HG03097 (cell line): ENCODE data around the gene GLE1.
"Not testable (repeated sequence)": the region's sequence is repeated elsewhere in the genome, so short reads cannot be mapped to it uniquely, and the experiment has no call there.

Source experiments
- ATAC-seq: cut with Tn5 transposase; IDR thresholded peaks from one replicate; pipeline ENCODE4 v1.9.1; 2021; ENCODE audit not compliant: unreplicated experiment, low FRiP score

The GLE1 gene

GRCh38 chr9:128551657-128552152 lies 47.2 kb downstream of the GLE1 start:
- ATAC-seq = peak; percentile 21

GRCh38 chr9:128552153-128552743 lies 47.7 kb downstream of the GLE1 start, which contains the start of gene SPTAN1:
SPTAN1 (plus strand) TSS chr9:128552587; CDS start chr9:128566741, 14,154 bp downstream.
- ATAC-seq = peak; percentile 75

DNA sequence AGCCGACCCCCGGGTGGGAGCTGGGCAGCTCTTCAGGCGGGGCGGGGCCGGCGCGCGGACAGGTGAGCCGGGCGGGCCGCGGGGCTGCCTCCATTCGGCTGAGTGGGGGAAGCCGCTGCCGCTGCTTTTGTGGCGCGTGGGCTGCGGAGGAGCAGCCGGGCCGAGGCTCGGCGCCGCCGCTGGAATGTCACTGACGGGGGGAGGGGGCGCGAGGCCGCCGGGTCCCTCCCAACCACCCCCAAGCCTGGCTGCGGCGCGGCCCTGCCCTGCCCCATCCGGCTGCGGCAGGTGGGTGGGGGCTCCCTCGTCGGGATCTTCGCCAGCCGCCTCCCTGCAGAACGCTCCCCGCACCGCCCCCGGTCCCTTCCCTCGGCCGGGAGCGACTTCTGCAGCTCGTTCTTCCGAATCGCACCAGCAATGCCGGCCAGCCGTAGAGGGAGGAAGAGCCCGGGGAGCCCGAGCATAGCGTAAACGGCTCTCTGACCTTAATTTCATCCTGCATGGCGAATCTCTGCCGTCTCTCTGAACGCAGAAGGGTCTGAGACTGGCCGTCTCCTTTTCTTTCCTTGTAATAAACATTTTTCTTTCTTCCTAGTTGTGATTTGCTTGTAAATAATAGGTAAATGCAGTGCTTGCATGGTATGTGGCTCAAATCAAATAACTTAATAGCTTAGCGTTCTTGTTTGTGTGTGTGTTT lies 48.4 kb downstream of the GLE1 start:
- ATAC-seq = peak; percentile 35

GRCh38 chr9:128553728-128554127 lies 49.2 kb downstream of the GLE1 start:
- no peak for ATAC-seq

GRCh38 chr9:128554155-128554862 lies 49.8 kb downstream of the GLE1 start:
- ATAC-seq = no peak

GRCh38 chr9:128555180-128555721 lies 50.7 kb downstream of the GLE1 start:
- ATAC-seq = no peak

DNA sequence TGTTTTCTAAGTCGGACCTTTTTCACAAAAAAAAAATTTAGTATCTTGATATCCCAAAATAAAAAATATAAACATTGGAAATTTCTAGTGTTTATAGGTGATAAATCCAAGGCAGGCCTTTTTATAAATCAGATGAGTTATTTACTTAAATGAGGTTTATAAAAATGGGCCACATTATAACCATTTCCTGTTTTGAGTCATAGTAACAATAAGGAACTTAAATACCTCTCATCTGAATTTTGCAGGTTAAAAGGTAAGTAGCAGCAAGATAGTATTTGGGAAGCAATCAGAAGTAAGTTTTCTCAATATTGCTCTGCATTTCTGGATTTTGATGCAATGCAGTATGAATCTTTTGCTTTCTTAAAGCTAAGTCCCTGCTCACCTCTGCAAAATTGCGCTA lies 51.8 kb downstream of the GLE1 start:
- ATAC-seq = no peak

DNA sequence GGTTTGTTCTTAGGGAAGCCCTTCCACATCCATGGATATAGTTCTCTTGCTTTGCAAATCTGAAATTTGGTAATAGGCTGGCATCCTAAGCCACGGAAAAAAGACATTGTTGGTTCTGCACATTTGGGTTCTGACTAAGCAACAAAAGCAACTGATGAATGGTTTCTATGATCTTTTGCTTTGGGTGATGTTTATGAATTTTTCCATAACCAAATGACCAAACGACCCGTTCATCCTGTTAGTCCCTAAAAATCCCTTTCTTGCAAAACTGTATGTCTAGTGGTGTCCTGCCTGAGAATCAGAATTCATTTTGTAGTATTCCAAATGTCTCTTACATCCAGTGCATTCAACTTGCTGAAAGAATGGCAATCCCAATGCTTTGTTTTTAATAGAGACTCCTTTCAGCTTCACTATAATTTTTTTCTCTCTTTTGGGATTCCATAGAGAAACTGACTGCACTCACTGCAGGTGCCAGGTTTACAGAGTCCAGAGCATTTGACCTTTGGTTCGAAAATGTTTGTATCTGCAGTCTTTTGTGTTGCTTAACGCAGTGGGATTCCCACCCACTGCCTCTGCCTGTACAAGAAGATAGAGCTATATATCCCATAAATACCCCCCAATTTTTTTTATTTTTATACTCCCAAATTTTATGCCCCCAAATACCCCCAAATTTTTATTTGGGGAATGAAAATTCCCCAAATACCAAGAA lies 52.6 kb downstream of the GLE1 start:
- no peak for ATAC-seq

DNA sequence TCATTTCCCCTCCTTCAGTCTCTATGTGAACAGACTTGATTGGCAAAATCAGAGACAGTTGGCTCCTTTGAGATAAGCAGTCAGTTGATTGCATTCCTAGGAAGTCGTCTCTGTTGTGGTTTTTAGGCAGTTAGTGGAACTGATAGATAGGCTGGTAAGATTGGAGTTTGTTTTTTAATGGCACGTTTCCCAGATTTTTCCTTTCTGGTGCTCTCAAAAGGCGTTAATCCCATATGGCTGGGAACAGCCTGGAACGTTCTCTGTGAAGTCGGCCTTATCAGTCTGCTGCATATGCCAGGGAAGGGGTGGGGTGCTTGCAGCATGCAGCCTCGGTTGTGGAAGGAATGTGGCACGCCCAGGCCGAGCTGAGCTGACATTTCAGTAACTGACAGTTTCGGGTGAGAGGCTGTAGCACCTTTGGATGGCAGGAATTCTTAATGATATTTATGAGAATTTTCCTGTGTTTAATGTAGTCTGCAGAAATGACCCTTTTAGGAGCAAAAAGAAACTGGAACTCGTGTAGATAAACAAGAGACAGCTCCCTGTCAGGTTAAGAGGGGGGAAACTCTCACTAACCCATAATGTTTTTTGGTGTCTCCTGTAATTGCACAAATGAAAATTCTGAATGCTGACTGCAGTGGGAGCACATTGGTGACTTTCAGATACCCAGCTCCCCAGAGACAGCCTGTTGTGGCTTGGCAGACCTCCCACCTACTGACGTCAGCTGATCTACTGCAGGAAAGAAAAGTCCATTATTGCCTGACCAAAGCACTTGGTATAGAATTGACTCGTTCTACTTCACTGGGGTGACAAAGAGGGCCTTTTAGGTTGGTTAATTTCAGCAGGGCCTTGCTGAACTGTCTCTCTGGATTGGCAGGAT lies 54.2 kb downstream of the GLE1 start:
- peak; percentile 56 for ATAC-seq

GRCh38 chr9:128565578-128565977 lies 61.1 kb downstream of the GLE1 start:
- no peak for ATAC-seq

DNA sequence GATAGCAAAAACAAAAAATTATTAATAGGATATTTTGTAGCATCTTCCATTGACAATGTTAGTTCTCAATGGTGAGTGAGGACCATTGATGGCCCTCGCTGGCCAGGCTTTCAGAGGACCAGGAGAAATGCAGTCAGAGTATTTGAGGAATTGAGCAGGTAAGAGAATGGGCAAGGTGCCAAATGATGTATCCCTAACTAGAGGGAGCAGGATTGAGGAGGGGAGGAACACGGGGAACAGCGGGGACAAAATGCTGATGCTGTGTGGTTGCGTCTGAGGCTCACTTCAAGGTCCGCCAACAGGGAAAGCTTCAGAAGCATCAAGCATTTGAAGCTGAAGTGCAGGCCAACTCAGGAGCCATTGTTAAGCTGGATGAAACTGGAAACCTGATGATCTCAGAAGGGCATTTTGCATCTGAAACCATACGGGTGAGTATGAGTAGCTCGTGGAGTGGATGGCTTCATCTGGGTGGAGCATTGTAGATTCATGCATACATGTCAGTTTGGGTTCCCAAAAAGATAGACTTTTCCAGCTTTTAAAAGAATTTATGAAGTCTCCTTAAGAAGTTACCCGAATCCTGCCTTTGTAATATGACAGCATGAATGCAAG lies 64.1 kb downstream of the GLE1 start:
- no peak for ATAC-seq

DNA sequence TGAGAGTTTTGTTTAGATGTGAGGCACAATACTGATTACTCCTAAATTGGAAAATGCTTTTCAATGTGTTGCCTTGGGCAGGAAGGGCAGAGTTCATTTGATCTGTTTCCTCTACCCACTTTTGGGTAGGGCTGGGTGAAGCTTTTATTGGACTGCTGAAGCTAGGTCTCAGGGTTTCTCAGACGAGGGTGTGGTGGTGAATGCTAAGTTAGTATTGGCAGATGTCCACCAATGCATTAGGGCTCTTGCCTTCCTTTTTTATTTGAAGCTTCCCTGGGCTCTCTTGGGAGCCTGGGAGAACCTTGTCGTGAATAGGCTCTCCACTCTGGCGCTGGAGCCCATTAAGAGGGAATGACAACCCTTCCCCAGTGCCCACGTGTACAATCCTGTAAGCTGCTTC lies 71.0 kb downstream of the GLE1 start:
- no peak for ATAC-seq

DNA sequence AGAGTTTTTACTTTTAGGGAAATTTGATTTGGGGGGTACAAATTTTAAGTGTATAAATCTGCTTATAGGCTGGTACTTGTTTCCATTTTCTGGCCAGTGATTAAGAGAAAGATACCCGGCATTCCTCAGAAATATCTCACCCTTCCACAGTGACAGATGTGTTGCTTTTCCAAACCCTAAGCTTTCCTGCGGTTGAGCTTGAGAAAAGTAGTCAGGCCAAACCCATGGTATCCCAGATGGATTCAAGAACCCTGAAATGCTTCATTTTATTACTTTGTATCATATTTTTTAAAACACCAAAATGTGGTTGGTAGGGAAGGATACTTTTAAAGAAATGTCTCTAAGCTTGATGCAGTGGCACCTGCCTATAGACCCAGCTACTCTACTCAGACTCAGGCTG lies 71.4 kb downstream of the GLE1 start:
- no peak for ATAC-seq

DNA sequence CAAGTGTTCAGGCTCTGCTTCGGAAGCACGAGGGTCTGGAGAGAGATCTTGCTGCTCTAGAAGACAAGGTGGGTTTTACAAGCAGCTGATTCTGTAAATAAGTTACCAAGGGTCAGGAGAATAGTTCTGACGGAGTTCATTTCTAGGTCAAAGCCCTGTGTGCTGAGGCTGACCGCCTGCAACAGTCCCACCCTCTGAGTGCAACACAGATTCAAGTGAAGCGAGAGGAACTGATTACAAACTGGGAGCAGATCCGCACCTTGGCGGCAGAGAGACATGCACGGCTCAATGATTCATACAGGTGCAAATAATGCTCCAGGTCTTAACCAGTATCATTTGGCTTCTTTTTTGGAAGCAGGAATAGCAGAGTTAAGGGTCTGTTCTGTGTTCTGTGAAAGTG lies 72.7 kb downstream of the GLE1 start:
- ATAC-seq = no peak

GRCh38 chr9:128579194-128579593 lies 74.7 kb downstream of the GLE1 start:
- no peak for ATAC-seq

DNA sequence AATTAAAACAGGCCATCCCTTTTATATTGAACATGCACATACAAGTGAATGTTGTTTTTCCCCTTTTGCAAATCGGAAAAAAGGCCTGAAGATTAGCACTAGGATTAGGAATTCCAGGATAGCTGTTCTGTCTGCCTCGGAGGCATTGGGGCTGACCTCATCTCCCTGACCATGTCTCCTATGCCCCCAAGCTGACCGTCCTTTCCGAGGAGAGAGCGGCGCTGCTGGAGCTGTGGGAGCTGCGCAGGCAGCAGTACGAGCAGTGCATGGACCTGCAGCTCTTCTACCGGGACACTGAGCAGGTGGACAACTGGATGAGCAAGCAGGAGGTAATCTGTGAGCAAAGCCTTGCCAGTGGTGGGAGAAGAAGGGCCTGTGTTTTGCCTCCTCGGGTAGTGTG lies 76.2 kb downstream of the GLE1 start:
- no peak for ATAC-seq

DNA sequence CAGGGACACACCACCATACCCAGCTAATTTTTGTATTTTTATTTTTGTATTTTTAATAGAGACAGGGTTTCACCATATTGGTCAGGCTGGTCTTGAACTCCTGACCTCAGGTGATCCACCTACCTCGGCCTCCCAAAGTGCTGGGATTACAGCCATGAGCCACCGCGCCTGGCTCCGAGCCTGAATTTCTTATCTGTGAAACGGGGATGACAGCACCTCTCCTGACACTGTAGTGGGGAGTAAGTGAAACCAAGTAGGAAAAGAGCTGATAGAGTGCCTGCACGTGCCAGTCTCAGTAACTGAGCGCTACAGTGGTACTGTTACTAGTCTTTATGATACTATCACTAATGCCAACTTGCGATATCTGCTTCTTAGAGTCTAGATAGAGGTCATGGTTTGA lies 80.6 kb downstream of the GLE1 start:
- ATAC-seq = not testable (repeated sequence)

- ATAC-seq = not testable (repeated sequence)
Measured at GRCh38 chr9:128586934-128587333, 82.4 kb downstream of the GLE1 start.

DNA sequence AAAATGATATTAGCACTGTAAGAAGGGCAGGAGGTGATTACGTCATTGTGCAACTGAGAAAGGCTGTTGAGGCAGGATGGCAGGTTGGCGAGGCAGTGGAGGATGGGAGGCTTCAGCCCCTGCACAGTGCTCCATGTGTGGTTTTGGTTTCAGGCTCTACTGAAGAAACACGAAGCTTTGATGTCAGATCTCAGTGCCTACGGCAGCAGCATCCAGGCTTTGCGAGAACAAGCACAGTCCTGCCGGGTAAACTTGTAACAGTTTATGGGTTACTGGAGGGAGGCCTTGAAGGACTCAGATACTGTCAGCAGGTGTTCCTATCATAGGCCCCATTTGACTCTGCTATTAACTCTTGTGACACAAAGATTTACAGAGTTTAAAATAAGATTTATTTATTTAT lies 82.9 kb downstream of the GLE1 start:
- no peak for ATAC-seq
